IMR-90 (cell line): Measurements from ENCODE around the gene CHST3. TPM values are rescaled to one million over a fixed set of nuclear protein-coding genes. Genes with fewer than 3 reads are reported as not detected.

Source experiments
- ATAC-seq: fragments of 200-7000 bp; cut with Tn5 transposase; 2 replicates; pipeline ENCODE4 v1.9.1; 2020; ENCODE audit warnings: low read depth, mild to moderate bottlenecking, moderate library complexity
- BruUV-seq: library from RNA; stranded (reverse); fragments of 400-500 nt; replicated peaks from 2 replicates; lab custom pipeline; 2021; lab: Mats Ljungman, UMichigan
- CTCF ChIA-PET: fragments of 300-600 bp; formaldehyde crosslinking; extraction: SDS; loops from one replicate; lab custom pipeline; 2021; ENCODE audit warnings: antibody characterized with exemption; lab: Yijun Ruan, JAX
- POLR2A ChIA-PET: fragments of 300-600 bp; sonication (Branson Sonifier 250); formaldehyde crosslinking; loops from one replicate; lab custom pipeline; 2022; ENCODE audit warnings: antibody characterized with exemption; ENCODE audit not compliant: unreplicated experiment; lab: Charles Lee
- DNase-seq: peaks from one replicate; pipeline ENCODE4 v3.0.0; 2013
- H2AFZ ChIP-seq: replicated peaks from 2 replicates; pipeline ENCODE3; 2013; ENCODE audit warnings: low read length, mild to moderate bottlenecking; ENCODE audit not compliant: poor library complexity
- H2AK5ac ChIP-seq: 2 replicates; pipeline ENCODE4 v1.6.1; 2013; ENCODE audit warnings: low read depth, low read length, inconsistent platforms
- H2AK9ac ChIP-seq: replicated peaks from 2 replicates; pipeline ENCODE3; 2013; ENCODE audit warnings: mild to moderate bottlenecking, low read depth, low read length, moderate library complexity; ENCODE audit not compliant: poor library complexity
- H2BK120ac ChIP-seq: 2 replicates; pipeline ENCODE4 v1.6.1; 2013; ENCODE audit warnings: low read depth, low read length, inconsistent platforms
- H2BK15ac ChIP-seq: 3 replicates; pipeline ENCODE4 v1.6.1; 2013; ENCODE audit warnings: low read depth, low read length, inconsistent platforms
- H2BK20ac ChIP-seq: 2 replicates; pipeline ENCODE4 v1.6.1; 2013; ENCODE audit warnings: low read depth, mild to moderate bottlenecking, inconsistent platforms, low read length, moderate library complexity
- H2BK5ac ChIP-seq: 2 replicates; pipeline ENCODE4 v1.6.1; 2013; ENCODE audit warnings: mild to moderate bottlenecking, low read depth, low read length, inconsistent platforms; ENCODE audit not compliant: poor library complexity, severe bottlenecking
- H3K14ac ChIP-seq: replicated peaks from 2 replicates; pipeline ENCODE4 v1.6.1; 2013; ENCODE audit warnings: low read depth, low read length, inconsistent platforms
- H3K18ac ChIP-seq: 2 replicates; pipeline ENCODE4 v1.6.1; 2013; ENCODE audit warnings: low read depth, low read length, control low read depth
- H3K23ac ChIP-seq: 2 replicates; pipeline ENCODE4 v1.6.1; 2013; ENCODE audit warnings: low read depth, low read length, inconsistent platforms
- H3K27ac ChIP-seq: 2 replicates; pipeline ENCODE4 v1.5.1; 2013; ENCODE audit warnings: mild to moderate bottlenecking, control low read depth, low read length; ENCODE audit not compliant: insufficient read depth
- H3K27me3 ChIP-seq: 2 replicates; pipeline ENCODE4 v1.6.1; 2013; ENCODE audit warnings: low read length; ENCODE audit not compliant: control insufficient read depth, insufficient read depth
- H3K36me3 ChIP-seq: 2 replicates; pipeline ENCODE4 v1.6.1; 2013; ENCODE audit warnings: low read length, mixed read lengths; ENCODE audit not compliant: control insufficient read depth, insufficient read depth
- H3K4ac ChIP-seq: 2 replicates; pipeline ENCODE4 v1.6.1; 2013; ENCODE audit warnings: low read depth, low read length, inconsistent platforms
- H3K4me1 ChIP-seq: 2 replicates; pipeline ENCODE4 v1.6.1; 2013; ENCODE audit warnings: low read length, mixed read lengths; ENCODE audit not compliant: control insufficient read depth, insufficient read depth
- H3K4me2 ChIP-seq: 2 replicates; pipeline ENCODE4 v1.6.1; 2013; ENCODE audit warnings: low read depth, mild to moderate bottlenecking, control low read depth, low read length, moderate library complexity
- H3K4me3 ChIP-seq: 2 replicates; pipeline ENCODE4 v1.5.1; 2013; ENCODE audit warnings: low read depth, mild to moderate bottlenecking, control low read depth, low read length, moderate library complexity; ENCODE audit not compliant: insufficient read depth
- H3K56ac ChIP-seq: 2 replicates; pipeline ENCODE4 v1.6.1; 2013; ENCODE audit warnings: low read length, inconsistent platforms; ENCODE audit not compliant: insufficient read depth; ENCODE audit errors: extremely low read depth
- H3K79me1 ChIP-seq, 2 experiments: 2 replicates each; pipeline ENCODE4 v1.6.1; 2013; ENCODE audit warnings: low read length in 2 of 2, inconsistent platforms in 1 of 2, low read depth in 1 of 2
- H3K9ac ChIP-seq: 2 replicates; pipeline ENCODE4 v1.6.1; 2013; ENCODE audit warnings: low read depth, low read length, control low read depth
- H3K9me1 ChIP-seq: 2 replicates; pipeline ENCODE4 v1.6.1; 2013; ENCODE audit warnings: low read length, inconsistent platforms; ENCODE audit not compliant: insufficient read depth
- H3K9me3 ChIP-seq: 2 replicates; pipeline ENCODE4 v1.6.1; 2013; ENCODE audit warnings: low read length; ENCODE audit not compliant: control insufficient read depth, insufficient read depth
- H4K20me1 ChIP-seq: 2 replicates; pipeline ENCODE4 v1.6.1; 2013; ENCODE audit warnings: low read length, inconsistent platforms; ENCODE audit not compliant: insufficient read depth
- H4K5ac ChIP-seq: 2 replicates; pipeline ENCODE4 v1.6.1; 2013; ENCODE audit warnings: mild to moderate bottlenecking, low read depth, low read length, control low read depth
- H4K8ac ChIP-seq, 2 experiments: 2 replicates each; pipeline ENCODE4 v1.6.1; 2013; ENCODE audit warnings: low read depth in 2 of 2, low read length in 2 of 2, control low read depth in 1 of 2, inconsistent platforms in 1 of 2
- H4K91ac ChIP-seq: 2 replicates; pipeline ENCODE4 v1.6.1; 2013; ENCODE audit warnings: low read depth, low read length, inconsistent platforms; ENCODE audit not compliant: insufficient read depth
- BHLHE40 ChIP-seq: fragments of 150-350 bp; IDR thresholded peaks from 2 replicates; pipeline ENCODE4 v1.6.1; 2016; ENCODE audit warnings: mild to moderate bottlenecking, low read depth, low read length
- CEBPB ChIP-seq: IDR thresholded peaks from 2 replicates; pipeline ENCODE4 v1.6.1; 2012; ENCODE audit warnings: low read depth, low read length, improper control_type of control experiment
- FOS ChIP-seq: fragments of 150-350 bp; IDR thresholded peaks from 2 replicates; pipeline ENCODE4 v1.6.1; 2016; ENCODE audit warnings: low read depth, low read length
- MAZ ChIP-seq: IDR thresholded peaks from 2 replicates; pipeline ENCODE4 v1.6.1; 2012; ENCODE audit warnings: low read depth, mild to moderate bottlenecking, low read length, improper control_type of control experiment, moderate library complexity, borderline replicate concordance
- NFE2L2 ChIP-seq: fragments of 150-350 bp; IDR thresholded peaks from 2 replicates; pipeline ENCODE4 v1.6.1; 2016; ENCODE audit warnings: low read depth, mild to moderate bottlenecking, low read length
- POLR2A ChIP-seq: IDR thresholded peaks from 2 replicates; pipeline ENCODE4 v1.6.1; 2012; ENCODE audit warnings: mild to moderate bottlenecking, low read depth, low read length
- RAD21 ChIP-seq: IDR thresholded peaks from 2 replicates; pipeline ENCODE4 v1.6.1; 2012; ENCODE audit warnings: low read length, improper control_type of control experiment
- RFX5 ChIP-seq: IDR thresholded peaks from 2 replicates; pipeline ENCODE4 v1.8.0; 2012; ENCODE audit warnings: low read depth, mild to moderate bottlenecking, low read length, moderate library complexity
- SMC3 ChIP-seq: fragments of 150-350 bp; IDR thresholded peaks from 2 replicates; pipeline ENCODE4 v1.6.1; 2016; ENCODE audit warnings: low read depth, mild to moderate bottlenecking, antibody characterized with exemption, low read length, moderate library complexity
- WGBS, 2 experiments: methylation state at CpG; one replicate each; pipeline versions ENCODE4 v1.1.5 to v1.1.7; 2013; ENCODE audit warnings: missing lambda C conversion rate in 2 of 2; ENCODE audit not compliant: insufficient read length in 1 of 2; ENCODE audit errors: extremely low coverage in 2 of 2; 5-methylcytosine and 5-hydroxymethylcytosine counted together
- dilution Hi-C: fragments of 300-500 bp; cut with HindIII; formaldehyde crosslinking; loops from one replicate; pipeline ENCODE4 v1.14.3; 2018; ENCODE audit warnings: low sequenced_read_pairs; ENCODE audit not compliant: unreplicated experiment
- in situ Hi-C: fragments of 300-500 bp; cut with MboI; formaldehyde crosslinking; loops from 3 replicates; pipeline ENCODE4 v1.14.3; 2019; ENCODE audit warnings: low sequenced_read_pairs, inconsistent platforms, mixed read lengths
- intact Hi-C: fragments of 100-400 bp; cut with micrococcal nuclease; formaldehyde crosslinking; loops from 2 replicates; pipeline ENCODE4 v1.10.0; 2022
- polyA plus RNA-seq, 3 experiments: library from polyadenylated mRNA; depleted of rRNA; stranded (reverse); fragments of >200 nt; gene quantifications; 2 replicates each; pipeline ENCODE4 v1.2.3, GENCODE V29; 2012; ENCODE audit warnings: low replicate concordance in 1 of 3
- total RNA-seq: library from RNA; depleted of rRNA; stranded (reverse); fragments of >200 nt; gene quantifications from 2 replicates; pipeline ENCODE4 v1.2.3, GENCODE V29; 2012
- TF ChIP-seq, protein P1 (sequence below): conservative IDR thresholded peaks from 2 replicates; pipeline ENCODE4 v1.5.1; 2012; ENCODE audit warnings: mild to moderate bottlenecking, low read depth, low read length, improper control_type of control experiment

CHST3 gene
- total and polyA plus RNA-seq, 2 of the 4 experiments (the other 2 are of a cell fraction): 8.6 to 9.0 TPM

DNA sequence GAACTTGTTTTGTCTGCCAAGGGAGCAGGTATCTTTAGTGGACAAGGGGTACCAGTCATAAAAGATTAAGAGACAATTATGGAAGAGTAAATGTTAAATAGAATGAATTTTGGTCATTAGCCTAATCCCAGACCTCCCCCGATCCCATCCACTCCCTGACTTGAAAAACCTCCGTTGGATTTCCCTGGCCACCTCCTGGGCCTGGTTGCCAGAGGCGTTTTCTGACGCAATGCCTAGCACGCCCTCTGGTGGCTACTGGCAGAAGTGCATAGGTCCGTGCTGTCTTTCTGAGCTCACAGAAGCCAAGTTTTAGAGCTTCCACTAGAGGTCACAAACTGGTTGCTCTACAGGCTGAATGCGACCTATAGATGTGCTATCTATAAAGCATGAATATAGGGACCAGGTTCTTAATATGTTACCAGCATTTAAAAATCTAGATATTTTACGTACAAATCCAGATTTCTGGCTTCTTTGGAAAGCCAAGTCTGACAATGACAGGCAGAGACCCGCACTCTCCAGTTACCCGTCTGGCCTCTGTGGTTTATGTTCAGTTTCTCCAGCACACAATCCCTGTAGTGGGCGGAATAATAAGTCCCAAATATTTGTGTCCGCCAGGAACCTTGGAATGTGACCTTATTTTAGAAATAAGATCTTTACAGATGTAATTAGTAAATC, 84.4 kb downstream of the CHST3 start:
- Histone ChIP-seq H4K20me1 (no peaks in the 10 kb centered on the region), H3K9me1 (no peaks in the 10 kb centered on the region), H3K56ac (no peak overlapping the region), H3K9ac (no peak overlapping the region), H3K9me3 (peaks cover 5% of the 10 kb centered on the region), H2BK15ac (no peak overlapping the region), H3K4ac (no peak overlapping the region), H3K27ac (no peak overlapping the region), H3K27me3 (peaks cover 16% of the 10 kb centered on the region), H2BK120ac (no peak overlapping the region), H2AFZ (no peak overlapping the region), H4K91ac (no peak overlapping the region), H2AK9ac (no peak overlapping the region), H4K8ac (no peak overlapping the region), H3K18ac (no peak overlapping the region), H2AK5ac (no peak overlapping the region), H2BK20ac (no peak overlapping the region), H3K4me2 (no peak overlapping the region), H3K14ac (no peak overlapping the region), H3K23ac (no peak overlapping the region), H4K5ac (no peak overlapping the region), H2BK5ac (no peak overlapping the region), H3K4me1 (peaks cover 1% of the 10 kb centered on the region; the same call in 1 of the 2 replicates), H3K4me3 (no peak overlapping the region), H3K36me3 (no peaks in the 10 kb centered on the region), H3K79me1 (no peaks in the 10 kb centered on the region)
- intact Hi-C loops: loop anchor here (1.0 to 10.0 kb wide), 6 partner anchors 84 to 734 kb away; partner anchors contain the start of genes CHST3 and SLC29A3
- WGBS, 2 experiments: 0% methylated on average over 1 of the region's 12 CpGs; no CpG with 5 or more reads in 1 of the 2 experiments
- ChIA-PET POLR2A (no interaction called here), CTCF (interaction anchor here (0.5 to 4.1 kb wide), 28 partner anchors 10 to 718 kb away, joined by 3 to 26 read pairs (median 4); partner anchors contain the start of genes ANAPC16 and ASCC1)
- in situ Hi-C loops: loop anchor here (5.0 kb wide), 2 partner anchors 91 to 146 kb away; no protein-coding TSS in a partner anchor
- TF ChIP-seq CEBPB (peak; percentile 89), NFE2L2 (no peak), RFX5 (no peak), RAD21 (peak; percentile 100), MAZ (0 out of 2 replicates have a peak, but pooled peaks have one; percentile 34), SMC3 (peak; percentile 100), BHLHE40 (no peak), POLR2A (0 out of 2 replicates have a peak, but pooled peaks have one; percentile 31), FOS (no peak)
- TF ChIP-seq, protein P1, sequence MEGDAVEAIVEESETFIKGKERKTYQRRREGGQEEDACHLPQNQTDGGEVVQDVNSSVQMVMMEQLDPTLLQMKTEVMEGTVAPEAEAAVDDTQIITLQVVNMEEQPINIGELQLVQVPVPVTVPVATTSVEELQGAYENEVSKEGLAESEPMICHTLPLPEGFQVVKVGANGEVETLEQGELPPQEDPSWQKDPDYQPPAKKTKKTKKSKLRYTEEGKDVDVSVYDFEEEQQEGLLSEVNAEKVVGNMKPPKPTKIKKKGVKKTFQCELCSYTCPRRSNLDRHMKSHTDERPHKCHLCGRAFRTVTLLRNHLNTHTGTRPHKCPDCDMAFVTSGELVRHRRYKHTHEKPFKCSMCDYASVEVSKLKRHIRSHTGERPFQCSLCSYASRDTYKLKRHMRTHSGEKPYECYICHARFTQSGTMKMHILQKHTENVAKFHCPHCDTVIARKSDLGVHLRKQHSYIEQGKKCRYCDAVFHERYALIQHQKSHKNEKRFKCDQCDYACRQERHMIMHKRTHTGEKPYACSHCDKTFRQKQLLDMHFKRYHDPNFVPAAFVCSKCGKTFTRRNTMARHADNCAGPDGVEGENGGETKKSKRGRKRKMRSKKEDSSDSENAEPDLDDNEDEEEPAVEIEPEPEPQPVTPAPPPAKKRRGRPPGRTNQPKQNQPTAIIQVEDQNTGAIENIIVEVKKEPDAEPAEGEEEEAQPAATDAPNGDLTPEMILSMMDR: peak; percentile 100
- dilution Hi-C loops: no loop called here
- ATAC-seq (peak; percentile 96), DNase-seq (peak; percentile 90)
- BruUV-seq: no TSS peak
